Activated CD4-positive, CD25-positive, alpha-beta regulatory T cell treated with anti-CD3 and anti-CD28 coated beads, Interleukin-2, amount 50 U/mL, for 24 hours (primary cell): ENCODE results near the gene IL31.

Experiments used
- ATAC-seq, 2 donors: fragments of 150-1000 bp; cut with Tn5 transposase; one replicate each; pipeline ENCODE4 v1.10.0; 2021; ENCODE audit warnings: mild to moderate bottlenecking in 1 of 2, moderate library complexity in 1 of 2

The IL31 gene

DNA sequence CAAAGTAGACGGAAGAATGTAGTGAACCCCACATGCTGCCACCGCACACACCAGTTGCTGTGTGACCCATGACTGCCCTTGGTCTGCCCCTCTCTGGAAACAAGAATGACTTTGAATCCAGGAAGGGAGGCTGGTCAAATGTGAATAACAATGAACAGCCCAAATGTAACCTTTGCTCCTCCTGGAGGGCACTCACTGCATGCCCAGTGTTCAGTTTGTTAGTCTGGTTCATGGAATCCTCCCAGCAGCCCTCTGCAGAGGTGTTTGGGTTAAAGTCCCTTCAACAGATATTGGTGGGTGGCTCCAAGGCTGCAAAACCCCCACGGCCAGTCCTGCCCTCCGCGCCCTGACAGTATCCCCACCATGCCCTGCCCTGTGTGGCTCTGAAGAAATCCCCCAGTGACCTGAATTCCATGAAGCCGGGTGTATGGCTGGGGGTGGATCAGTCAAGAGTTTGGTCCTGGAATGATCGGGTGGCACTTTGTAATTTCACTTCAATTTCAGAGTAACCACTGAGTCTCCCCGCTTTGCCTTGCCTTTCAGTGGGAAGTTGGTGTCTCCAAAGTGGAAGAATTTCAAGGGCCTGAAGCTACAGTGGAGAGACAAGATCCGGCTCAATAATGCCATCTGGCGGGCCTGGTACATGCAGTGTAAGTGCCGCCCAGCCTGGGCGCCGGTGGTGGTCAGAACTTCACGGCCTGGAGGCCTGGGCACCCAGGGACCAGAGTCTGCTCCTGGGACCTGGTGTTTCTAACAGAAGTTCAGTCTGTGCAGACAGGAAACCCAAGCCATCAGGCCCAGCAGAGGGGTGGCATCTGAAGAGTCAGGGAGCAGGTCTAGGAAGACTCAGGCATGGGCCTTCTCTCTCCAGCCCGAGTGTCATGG, 47.1 kb downstream of the IL31 start:
- no peak for ATAC-seq

DNA sequence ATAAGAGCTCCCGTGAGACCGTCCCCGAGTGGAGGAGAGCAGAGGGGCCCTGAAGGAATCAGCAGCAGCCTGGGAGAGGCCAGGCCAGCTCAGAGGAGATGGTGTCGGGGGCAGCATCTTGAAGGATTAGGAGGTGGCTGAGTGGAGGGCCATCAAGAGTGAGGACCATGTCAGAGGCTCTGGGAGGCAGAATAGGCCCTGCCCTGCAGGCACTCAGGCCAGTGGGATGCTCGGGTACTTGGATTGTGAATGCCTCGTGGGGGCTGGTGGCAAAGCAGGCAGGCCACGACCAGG, 47.7 kb downstream of the IL31 start:
- ATAC-seq, result no peak

DNA sequence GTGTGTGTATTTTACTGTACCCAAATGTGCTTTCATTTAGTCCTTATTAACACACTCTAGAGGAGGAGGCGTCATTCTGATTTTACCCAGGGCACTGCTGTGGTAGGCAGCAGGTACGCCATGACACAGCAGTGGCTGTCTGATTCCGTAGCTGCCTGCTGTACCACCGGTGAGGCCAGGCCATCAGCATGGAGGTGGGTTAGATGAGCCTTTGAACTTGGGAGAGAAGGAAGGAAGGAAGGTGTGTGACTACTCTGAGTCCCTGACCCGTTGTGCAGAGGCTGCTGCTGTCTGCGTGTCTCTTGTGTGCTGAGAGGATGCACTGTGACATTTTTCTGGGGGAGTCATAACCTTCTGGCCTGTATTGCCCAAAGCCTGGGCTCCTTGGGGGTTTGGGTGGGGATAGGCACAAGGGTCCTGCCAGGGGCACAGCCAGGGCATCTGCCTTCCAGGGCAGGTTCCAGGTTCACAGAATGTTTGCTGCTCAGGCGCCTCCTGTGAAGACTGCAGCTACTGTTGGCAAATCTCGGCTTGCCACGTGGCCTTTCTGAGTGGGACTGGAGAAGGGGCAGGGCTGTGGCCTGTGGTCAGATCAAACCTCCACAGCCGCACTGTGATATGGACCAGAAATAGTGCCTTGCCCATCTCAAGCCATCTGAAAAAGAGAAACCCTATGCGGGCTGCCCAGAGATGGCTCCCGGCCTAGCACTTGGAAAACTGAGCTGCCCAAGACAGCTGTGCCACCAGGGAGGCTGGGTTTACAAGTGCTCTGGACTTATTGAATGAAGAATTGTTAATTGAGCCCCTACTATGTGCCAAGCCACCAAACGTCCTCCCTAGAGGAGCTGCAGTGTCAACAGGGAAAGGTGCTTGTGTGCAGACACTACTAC, 48.3 kb downstream of the IL31 start:
- no peak for ATAC-seq

DNA sequence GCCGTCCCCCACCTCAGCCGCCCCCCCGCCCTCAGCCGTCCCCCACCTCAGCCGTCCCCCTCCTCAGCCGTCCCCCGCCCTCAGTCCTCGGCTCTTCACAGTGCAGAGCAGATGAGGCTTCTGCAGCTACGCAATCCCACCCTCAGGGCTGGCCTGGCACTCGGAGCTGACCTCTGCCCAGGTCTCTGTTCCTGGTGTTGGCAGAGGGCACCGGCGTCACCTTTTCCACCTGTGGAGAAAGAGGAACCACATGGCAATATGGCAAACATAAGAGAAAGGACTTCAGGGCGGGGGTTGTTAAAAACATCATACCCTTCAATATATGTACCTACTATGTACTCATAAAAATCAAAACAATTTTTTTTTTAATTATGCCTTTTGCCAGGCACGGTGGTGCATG, 49.7 kb downstream of the IL31 start:
- no peak for ATAC-seq

DNA sequence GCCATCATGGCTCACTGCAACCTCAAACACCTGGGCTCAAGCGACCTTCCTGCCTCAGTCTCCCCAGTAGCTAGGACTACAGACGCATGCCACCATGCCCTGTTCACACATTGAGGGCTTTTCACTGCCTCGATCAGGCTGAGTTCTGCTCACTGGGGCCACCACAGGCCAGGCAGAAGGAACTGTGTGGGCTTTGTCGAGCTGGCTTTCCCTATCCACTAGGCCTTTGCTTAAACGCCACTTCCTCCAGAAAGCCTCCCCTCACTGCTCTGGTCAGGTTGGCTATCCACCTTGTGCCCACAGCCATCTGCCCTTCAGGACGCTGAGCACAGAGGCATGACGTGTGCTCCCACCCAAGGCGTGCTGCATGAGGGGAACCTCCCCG, 50.3 kb downstream of the IL31 start:
- ATAC-seq, result no peak

DNA sequence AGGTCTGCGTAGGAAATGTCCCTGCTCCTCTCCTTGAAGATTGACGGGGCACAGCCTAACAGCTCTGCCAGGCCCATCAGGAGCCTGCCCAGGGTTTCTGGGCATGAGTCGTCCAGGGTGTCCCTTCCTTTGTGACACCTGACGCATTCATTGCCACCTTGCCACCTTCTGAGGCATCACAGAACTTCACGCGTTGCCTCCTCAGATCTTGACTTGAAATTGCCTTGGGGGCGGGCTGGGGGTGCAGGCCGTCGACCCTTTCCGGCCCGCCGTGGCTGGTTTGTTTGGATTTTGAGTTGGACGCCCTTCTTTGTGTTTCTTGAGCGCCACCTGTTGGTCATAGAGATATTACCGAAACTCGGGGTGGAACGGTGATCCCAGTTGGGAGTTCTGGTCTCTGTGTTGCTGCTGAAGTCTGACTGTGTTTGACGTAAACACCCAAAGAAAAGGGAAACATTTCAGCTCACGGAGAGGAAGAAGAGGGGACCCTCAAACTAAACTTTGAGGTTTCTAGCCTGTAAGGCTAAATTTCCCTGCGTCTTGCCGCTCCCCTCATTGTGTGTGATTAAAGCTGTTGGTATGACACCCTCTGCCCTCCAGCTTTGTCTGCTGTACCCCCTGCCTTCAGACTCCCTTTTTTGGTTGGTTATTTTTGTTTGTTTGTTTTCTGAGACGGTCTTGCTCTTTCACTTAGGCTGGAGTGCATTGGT, 50.8 kb downstream of the IL31 start:
- ATAC-seq, result peak; percentile 59 to 66
